HG03060 (cell line): ENCODE measurements around the gene PRR16.
"Not testable (repeated sequence)": the region's sequence is repeated elsewhere in the genome, so short reads cannot be mapped to it uniquely, and the experiment has no call there.

ENCODE experiments used
- ATAC-seq: cut with Tn5 transposase; IDR thresholded peaks from one replicate; pipeline ENCODE4 v1.9.1; 2021; ENCODE audit warnings: low read depth, moderate number of reproducible peaks; ENCODE audit not compliant: unreplicated experiment

Gene PRR16

DNA sequence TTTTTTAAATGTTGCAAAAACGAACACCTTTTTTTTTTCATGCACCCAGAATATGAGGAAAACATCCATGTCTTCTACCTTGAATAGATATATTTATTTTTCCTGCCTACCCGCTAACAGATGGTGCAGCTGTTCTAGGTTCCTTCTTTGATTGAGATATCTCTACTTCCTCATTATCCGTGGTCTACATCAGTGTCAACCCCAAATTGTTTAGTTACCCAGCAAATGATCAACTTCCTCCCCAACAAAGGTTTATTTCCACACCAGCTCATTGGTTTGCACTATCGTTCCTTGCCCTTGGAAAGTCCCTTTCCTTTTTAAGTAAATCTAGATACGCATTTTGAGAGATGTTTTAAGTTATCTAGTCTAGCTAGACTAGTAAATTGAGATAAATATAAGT is 166.4 kb downstream of the PRR16 start:
- ATAC-seq = no peak

- ATAC-seq = no peak
These were observed 167.5 kb downstream of the PRR16 start for GRCh38 chr5:120631611-120632010.

- ATAC-seq = no peak
These were observed 168.3 kb downstream of the PRR16 start for GRCh38 chr5:120632430-120632829.

- ATAC-seq = no peak
These were observed 174.3 kb downstream of the PRR16 start for GRCh38 chr5:120638449-120638848.

GRCh38 chr5:120640778-120641177 is 176.7 kb downstream of the PRR16 start:
- ATAC-seq = no peak

GRCh38 chr5:120644516-120644915 is 180.4 kb downstream of the PRR16 start:
- ATAC-seq = no peak

GRCh38 chr5:120655828-120656435 is 191.8 kb downstream of the PRR16 start:
- ATAC-seq = peak; percentile 44

- ATAC-seq = no peak
These were observed 193.0 kb downstream of the PRR16 start for GRCh38 chr5:120657104-120657503.

- ATAC-seq = no peak
These were observed 213.4 kb downstream of the PRR16 start for GRCh38 chr5:120677481-120677880.

DNA sequence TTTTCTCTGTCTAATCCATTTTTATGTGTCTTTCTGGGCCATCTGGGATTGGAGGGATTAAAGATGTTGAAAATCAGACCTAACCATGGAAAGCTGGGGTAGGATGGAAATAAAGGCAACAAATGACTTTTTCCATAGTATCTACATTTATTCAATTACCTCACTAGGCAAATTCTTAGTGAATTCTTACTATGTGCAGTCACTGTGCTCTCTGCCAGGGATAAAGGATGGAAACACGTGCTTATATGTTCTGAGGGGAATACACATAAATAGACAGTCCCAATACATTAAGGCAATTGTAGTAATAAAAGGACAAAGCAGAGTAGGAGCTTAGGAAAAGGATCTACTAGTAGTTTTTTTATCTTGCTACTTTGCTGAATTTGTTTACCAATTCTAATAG is 214.2 kb downstream of the PRR16 start:
- ATAC-seq = no peak

DNA sequence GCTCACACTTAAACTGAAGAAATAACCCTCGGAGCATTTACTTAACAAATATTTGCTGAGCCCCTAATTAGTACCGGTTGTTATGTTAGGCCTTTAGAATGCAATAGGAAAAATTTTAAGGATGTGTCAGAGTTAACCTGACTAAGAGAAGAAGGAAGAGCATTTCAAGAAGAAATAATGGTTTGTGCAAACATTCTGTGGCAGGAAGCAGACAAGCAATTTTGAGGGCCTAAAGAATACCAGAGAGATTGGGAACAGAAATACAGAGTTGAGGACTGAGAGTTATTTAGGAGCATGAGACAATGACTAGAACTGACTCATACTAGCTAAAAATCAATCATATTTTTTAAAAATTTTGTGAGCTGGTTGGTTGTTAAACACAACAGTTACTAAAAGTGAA is 218.8 kb downstream of the PRR16 start:
- ATAC-seq = no peak

DNA sequence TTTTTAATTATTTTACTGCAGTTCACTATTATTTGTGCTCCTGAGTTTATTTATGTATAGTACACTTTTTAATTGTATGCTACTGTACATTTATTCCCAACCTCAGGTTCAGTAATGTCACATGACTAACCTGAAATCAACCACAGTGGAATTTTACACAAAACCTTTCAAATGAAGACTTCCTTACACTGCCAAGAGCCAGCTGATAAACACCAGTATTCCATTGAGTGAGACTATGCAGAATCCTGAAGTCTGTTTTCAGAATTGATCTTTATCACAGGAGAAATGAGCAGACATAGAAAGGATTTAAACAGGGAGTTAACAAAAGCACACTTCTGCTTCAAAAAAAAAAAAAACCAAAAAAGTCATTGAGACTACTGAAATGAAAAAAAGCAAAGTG is 219.5 kb downstream of the PRR16 start:
- no peak for ATAC-seq

DNA sequence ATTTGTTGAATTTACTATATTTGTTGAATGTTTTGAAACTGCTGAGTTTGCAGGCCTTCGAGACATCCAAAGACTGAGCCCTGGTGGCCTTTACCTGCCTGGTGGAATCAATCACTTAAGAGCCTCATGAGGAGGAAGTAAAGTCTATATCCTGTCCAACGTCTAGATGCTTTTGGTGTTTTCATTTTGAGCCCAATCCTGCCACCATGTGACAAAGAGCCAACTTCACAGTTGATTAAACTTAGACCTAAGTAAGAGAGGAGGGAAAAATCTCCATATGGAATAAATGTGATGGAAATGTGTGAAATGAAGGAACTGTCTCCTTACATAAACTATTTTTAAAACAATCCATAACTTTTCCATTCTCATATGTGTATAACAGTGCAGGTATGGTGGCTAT is 220.1 kb downstream of the PRR16 start:
- ATAC-seq = no peak

GRCh38 chr5:120684749-120685415 is 220.8 kb downstream of the PRR16 start:
- no peak for ATAC-seq

DNA sequence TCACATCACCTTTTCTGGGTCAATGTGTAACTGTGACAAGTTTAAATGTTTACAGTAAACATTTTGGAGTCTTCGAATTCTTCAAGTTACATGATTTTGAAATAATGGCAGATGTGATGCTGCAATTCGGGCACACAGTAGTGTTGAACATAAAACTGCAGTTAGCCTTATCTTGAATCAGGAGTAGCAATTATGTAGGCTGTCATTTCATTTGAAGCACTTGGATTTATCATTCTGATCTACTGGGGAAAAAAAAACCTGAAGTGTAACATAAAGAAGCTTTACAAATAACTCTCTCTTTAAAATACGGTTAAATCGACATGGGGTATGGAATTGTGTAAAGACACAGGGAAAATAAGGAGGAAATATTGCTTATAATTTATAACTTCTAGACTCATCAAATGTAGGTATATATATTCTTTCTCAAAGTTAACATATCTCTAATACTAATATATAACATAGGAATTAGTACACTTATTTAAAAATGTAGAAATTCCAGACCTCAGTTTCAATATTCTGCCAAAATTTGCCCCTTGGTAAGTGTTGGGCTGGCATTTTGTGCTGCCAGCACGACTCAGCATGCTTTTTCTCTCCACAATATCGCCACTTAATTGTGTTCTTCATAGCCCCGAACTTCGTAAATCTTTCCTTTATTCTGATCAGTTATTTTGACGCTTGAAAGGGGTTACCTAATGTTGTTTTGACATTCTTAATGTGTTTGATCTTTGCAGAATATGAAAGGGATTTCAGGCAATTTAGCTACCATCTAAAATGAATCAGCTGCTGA is 226.7 kb downstream of the PRR16 start:
- no peak for ATAC-seq

DNA sequence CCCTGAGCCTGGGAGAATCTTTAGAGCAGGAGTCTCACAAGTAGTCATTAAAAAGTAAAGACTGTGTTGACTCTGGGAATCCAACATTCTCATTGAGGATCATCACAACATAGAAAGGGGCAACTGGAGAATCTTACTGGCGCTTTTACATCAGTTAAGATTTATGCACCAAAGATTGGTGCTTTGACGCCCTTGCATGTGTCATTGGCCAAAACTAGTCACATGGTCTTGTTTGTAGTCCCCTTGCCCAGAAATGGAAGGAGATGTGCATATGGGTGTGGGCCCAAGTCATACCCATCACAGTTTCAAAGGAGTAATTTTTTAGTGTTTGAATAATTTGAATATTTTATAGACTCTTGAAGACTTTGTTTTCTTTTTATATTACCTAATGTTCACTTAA is 228.2 kb downstream of the PRR16 start:
- ATAC-seq = no peak

DNA sequence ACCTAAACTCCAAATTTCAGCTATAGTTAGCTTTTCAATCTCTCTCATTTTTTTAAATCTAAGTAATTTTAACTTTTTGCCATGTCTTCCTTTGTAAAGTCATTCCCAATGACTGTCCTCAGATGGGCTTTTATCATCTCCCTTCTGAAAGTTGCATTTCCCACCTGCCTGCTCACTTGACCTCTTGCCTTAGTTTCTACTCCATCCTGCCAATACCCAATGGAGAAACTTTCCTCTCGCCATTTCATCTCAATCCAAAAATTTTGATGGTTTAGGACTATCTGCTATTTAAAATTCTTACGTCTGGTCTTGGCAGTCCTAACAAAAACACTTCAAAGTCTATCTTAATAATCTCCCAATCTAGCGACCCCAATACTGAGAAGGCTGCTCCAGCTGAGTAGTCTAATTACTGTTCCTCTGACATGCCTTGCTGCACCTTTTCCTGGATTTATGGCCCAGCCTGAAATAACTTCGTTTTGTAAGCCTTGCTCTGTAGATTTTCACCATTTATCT is 231.3 kb downstream of the PRR16 start:
- ATAC-seq = no peak

DNA sequence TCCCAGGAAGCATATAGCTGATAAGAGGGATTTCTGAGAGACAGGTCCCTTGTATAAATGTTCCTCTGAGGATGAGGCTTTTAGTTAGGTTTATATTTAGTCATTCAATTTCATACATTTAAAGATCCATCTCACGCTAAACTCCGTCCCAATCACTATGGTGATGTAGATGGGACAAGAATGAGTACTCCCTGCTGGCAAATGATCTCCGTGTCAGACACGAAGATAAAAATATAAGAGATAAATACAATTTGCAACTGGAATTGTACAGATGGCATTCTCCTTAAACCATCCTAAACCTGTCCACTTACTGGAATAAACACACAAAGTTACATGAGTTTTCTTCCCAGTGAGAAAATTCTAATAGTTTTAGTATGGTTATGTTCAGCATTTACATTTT is 233.0 kb downstream of the PRR16 start:
- ATAC-seq = no peak

DNA sequence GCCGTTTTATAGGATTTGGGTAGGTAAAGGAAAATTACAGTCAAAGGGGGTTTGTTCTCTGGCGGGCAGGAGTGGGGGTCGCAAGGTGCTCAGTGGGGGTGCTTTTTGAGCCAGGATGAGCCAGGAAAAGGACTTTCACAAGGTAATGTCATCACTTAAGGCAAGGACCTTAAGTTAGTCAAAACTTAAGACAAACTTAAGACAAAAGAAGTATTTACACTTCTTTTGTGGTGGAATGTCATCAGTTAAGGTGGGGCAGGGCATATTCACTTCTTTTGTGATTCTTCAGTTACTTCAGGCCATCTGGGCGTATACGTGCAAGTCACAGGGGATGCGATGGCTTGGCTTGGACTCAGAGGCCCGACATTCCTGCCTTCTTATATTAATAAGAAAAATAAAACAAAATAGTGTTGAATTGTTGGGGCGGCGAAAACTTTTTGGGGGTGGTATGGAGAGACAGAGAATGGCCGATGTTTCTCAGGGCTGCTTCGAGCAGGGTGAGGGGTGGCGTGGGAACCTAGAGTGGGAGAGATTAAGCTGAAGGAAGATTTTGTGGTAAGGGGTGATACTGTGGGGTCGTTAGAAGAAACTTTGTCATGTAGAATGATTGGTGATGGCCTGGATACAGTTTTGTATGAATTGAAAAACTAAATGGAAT is 233.7 kb downstream of the PRR16 start:
- not testable (repeated sequence) for ATAC-seq

DNA sequence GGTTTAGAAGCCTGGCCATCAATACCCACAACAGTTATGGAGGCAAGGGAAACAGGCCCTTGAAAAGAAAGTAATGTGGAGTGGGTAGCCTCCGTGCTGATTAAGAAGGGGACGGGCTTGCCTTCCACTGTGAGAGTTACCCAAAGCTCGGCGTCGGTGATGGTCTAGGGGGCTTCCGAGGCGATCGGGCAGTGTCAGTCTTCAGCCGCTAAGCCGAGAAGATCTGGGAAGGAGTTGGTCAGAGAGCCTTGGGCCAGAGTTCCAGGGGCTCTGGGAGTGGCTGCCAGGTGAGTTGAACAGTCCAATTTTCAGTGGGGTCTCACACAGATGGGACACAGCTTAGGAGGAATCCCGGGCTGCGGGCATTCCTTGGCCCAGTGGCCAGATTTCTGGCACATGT is 236.6 kb downstream of the PRR16 start:
- not testable (repeated sequence) for ATAC-seq
